GM12878 (cell line): ENCODE data around the gene ANKRD37. TPM values are rescaled to one million over a fixed set of nuclear protein-coding genes. Genes with fewer than 3 reads are reported as not detected.

Experiments used
- ATAC-seq: fragments of 200-7000 bp; cut with Tn5 transposase; 3 replicates; pipeline ENCODE4 v1.9.1; 2020; ENCODE audit warnings: mild to moderate bottlenecking, moderate library complexity
- BruUV-seq: library from RNA; stranded (reverse); fragments of 400-500 nt; replicated peaks from 2 replicates; lab custom pipeline; 2021; lab: Mats Ljungman, UMichigan
- CTCF ChIA-PET: fragments of 300-600 bp; sonication (Branson Sonifier 250); formaldehyde crosslinking; extraction: SDS; loops from one replicate; lab custom pipeline; 2021; ENCODE audit warnings: inconsistent platforms; lab: Yijun Ruan, JAX
- POLR2A ChIA-PET: fragments of 350-600 bp; formaldehyde crosslinking; extraction: SDS; loops from one replicate; lab custom pipeline; 2021; ENCODE audit warnings: inconsistent platforms; lab: Charles Lee
- RAD21 ChIA-PET: fragments of 300-600 bp; sonication (Branson Sonifier 250); formaldehyde crosslinking; loops from one replicate; lab custom pipeline; 2023; ENCODE audit warnings: antibody characterized with exemption; ENCODE audit not compliant: unreplicated experiment; lab: Charles Lee
- SMC1A ChIA-PET: fragments of 300-600 bp; sonication (Branson Sonifier 250); formaldehyde crosslinking; loops from one replicate; lab custom pipeline; 2023; ENCODE audit not compliant: unreplicated experiment, uncharacterized antibody; lab: Charles Lee
- DNase-seq: peaks from one replicate; pipeline ENCODE4 v3.0.0-alpha.2; 2011; ENCODE audit warnings: low read depth, low spot score
- FAIRE-seq: peaks from 3 replicates; lab custom pipeline; 2011; peaks lifted over from hg19 to GRCh38; lab: Jason Lieb, UNC
- H2AFZ ChIP-seq: 2 replicates; pipeline ENCODE4 v1.6.0; 2011; ENCODE audit warnings: low read depth, low read length, control low read depth; ENCODE audit not compliant: control insufficient read depth
- H3K27ac ChIP-seq: 2 replicates; pipeline ENCODE4 v1.5.1; 2011; ENCODE audit warnings: control low read depth; ENCODE audit not compliant: control insufficient read depth, insufficient read depth
- H3K27me3 ChIP-seq, 2 experiments: replicated peaks in 1 of 2; 2 replicates each; pipeline versions ENCODE4 v1.6.0 to v1.6.1; 2011; ENCODE audit warnings: low read length in 1 of 2; ENCODE audit not compliant: control insufficient read depth in 2 of 2, insufficient read depth in 2 of 2
- H3K36me3 ChIP-seq, 2 experiments: 2 replicates each; pipeline ENCODE4 v1.5.1; 2011; ENCODE audit warnings: low read length in 1 of 2; ENCODE audit not compliant: control insufficient read depth in 2 of 2, insufficient read depth in 2 of 2
- H3K4me1 ChIP-seq: 2 replicates; pipeline ENCODE4 v1.6.1; 2011; ENCODE audit warnings: mild to moderate bottlenecking, low read length, moderate library complexity, mixed read lengths; ENCODE audit not compliant: control insufficient read depth, insufficient read depth
- H3K4me2 ChIP-seq: 2 replicates; pipeline ENCODE4 v1.6.0; 2011; ENCODE audit warnings: control low read depth; ENCODE audit not compliant: control insufficient read depth, insufficient read depth
- H3K4me3 ChIP-seq: fragments of 200-600 bp; sonication (generic); 2 replicates; pipeline ENCODE4 v1.5.1; 2016
- H3K79me2 ChIP-seq: 2 replicates; pipeline ENCODE4 v1.6.0; 2011; ENCODE audit warnings: low read length; ENCODE audit not compliant: control insufficient read depth, insufficient read depth
- H3K9ac ChIP-seq: 2 replicates; pipeline ENCODE4 v1.8.0; 2011; ENCODE audit warnings: low read length, control low read depth, mixed read lengths; ENCODE audit not compliant: control insufficient read depth, insufficient read depth
- H3K9me3 ChIP-seq: replicated peaks from 3 replicates; pipeline ENCODE4 v1.5.1; 2011; ENCODE audit warnings: mild to moderate bottlenecking, low read length; ENCODE audit not compliant: control insufficient read depth, insufficient read depth
- H4K20me1 ChIP-seq: 2 replicates; pipeline ENCODE4 v1.6.0; 2011; ENCODE audit not compliant: control insufficient read depth, insufficient read depth
- ASH2L ChIP-seq: fragments of 300-600, 200-600 bp; sonication (generic); IDR thresholded peaks from 2 replicates; pipeline ENCODE4 v1.6.1; 2017; ENCODE audit warnings: low read depth, mild to moderate bottlenecking, borderline replicate concordance
- BHLHE40 ChIP-seq, 2 experiments: fragments of 450-650 bp in 1 of 2; IDR thresholded peaks; 2 replicates each; pipeline ENCODE4 v1.6.1; 2011 to 2017; ENCODE audit warnings: low read depth in 2 of 2, borderline replicate concordance in 1 of 2, improper control_type of control experiment in 1 of 2, low read length in 1 of 2, mild to moderate bottlenecking in 1 of 2
- DPF2 ChIP-seq: fragments of 450-650 bp; IDR thresholded peaks from 2 replicates; pipeline ENCODE4 v1.6.1; 2017; ENCODE audit warnings: mild to moderate bottlenecking
- NFIC ChIP-seq: IDR thresholded peaks from 2 replicates; pipeline ENCODE4 v1.6.1; 2012; ENCODE audit warnings: low read depth, mild to moderate bottlenecking, inconsistent platforms, low read length, moderate library complexity
- NRF1 ChIP-seq: conservative IDR thresholded peaks from 2 replicates; pipeline ENCODE4 v1.6.1; 2011; ENCODE audit warnings: mild to moderate bottlenecking, low read depth, low read length, improper control_type of control experiment
- SIX5 ChIP-seq: IDR thresholded peaks from 2 replicates; pipeline ENCODE4 v1.6.1; 2011; ENCODE audit warnings: mild to moderate bottlenecking, low read depth, low read length, moderate library complexity; ENCODE audit not compliant: severe bottlenecking
- STAT1 ChIP-seq: fragments of 450-650 bp; conservative IDR thresholded peaks from 2 replicates; pipeline ENCODE4 v1.6.1; 2014; ENCODE audit warnings: antibody characterized with exemption, mild to moderate bottlenecking
- TCF3 ChIP-seq: IDR thresholded peaks from 2 replicates; pipeline ENCODE4 v1.6.1; 2012; ENCODE audit warnings: low read depth, mild to moderate bottlenecking, low read length, borderline replicate concordance; ENCODE audit not compliant: insufficient read depth
- YY1 ChIP-seq: IDR thresholded peaks from 2 replicates; pipeline ENCODE4 v1.6.1; 2011; ENCODE audit warnings: low read depth, mild to moderate bottlenecking, low read length
- WGBS: methylation state at CpG from one replicate; pipeline ENCODE4 v1.1.6; 2016; ENCODE audit warnings: low lambda C conversion rate; ENCODE audit not compliant: insufficient replicate concordance, insufficient coverage; ENCODE audit errors: missing lambda C conversion rate; 5-methylcytosine and 5-hydroxymethylcytosine counted together
- in situ Hi-C: fragments of 300-500 bp; cut with MboI; formaldehyde crosslinking; loops from 9 replicates; pipeline ENCODE4 v1.14.3; 2018; ENCODE audit warnings: mixed read lengths
- intact Hi-C: fragments of 100-400 bp; cut with micrococcal nuclease; formaldehyde crosslinking; loops from one replicate; pipeline ENCODE4 v1.14.2; 2022; ENCODE audit not compliant: unreplicated experiment
- polyA plus RNA-seq, 11 experiments: library from polyadenylated mRNA; depleted of rRNA in 4 of 11; unstranded in 6 of 11; stranded (reverse) in 5 of 11; fragments of >200 nt; fragmentation: Nextera tagmentation in 4 of 11; fragmentation: Illumina TruSeq in 1 of 11; extraction: Ambion mirVana in 4 of 11; extraction: Trizol in 1 of 11; gene quantifications; 1 replicate in 1 of 11; 2 replicates in 10 of 11; pipeline versions ENCODE4 v1.2.1 to v1.2.3, GENCODE V29; 2011 to 2016; ENCODE audit warnings: inconsistent platforms in 2 of 11, missing spikeins in 2 of 11, low read depth in 1 of 11
- total RNA-seq, 4 experiments: library from RNA; depleted of rRNA in 3 of 4; stranded (reverse); fragments of >200 nt in 3 of 4; fragmentation: Illumina TruSeq in 1 of 4; extraction: Trizol in 1 of 4; gene quantifications; 2 replicates each; pipeline versions ENCODE4 v1.2.1 to v1.2.3, GENCODE V29; 2013 to 2021
- TF ChIP-seq, protein P1 (sequence below): fragments of 150-350 bp; IDR thresholded peaks from 2 replicates; pipeline ENCODE4 v1.6.1; 2014; ENCODE audit warnings: mild to moderate bottlenecking, low read depth, low read length
- TF ChIP-seq, protein P2 (sequence below): IDR thresholded peaks from 2 replicates; pipeline ENCODE4 v1.6.1; 2012; ENCODE audit warnings: low read depth, low read length, improper control_type of control experiment
- TF ChIP-seq, protein P3 (sequence below): fragments of 450-650 bp; formaldehyde crosslinking; IDR thresholded peaks from 2 replicates; pipeline ENCODE4 v1.4.0; 2020; ENCODE audit warnings: mild to moderate bottlenecking, moderate library complexity
- TF ChIP-seq, protein P4 (sequence below): fragments of 450-650 bp; IDR thresholded peaks from 2 replicates; pipeline ENCODE4 v1.6.1; 2018; ENCODE audit warnings: borderline replicate concordance, mild to moderate bottlenecking; ENCODE audit not compliant: partially characterized antibody

Gene ANKRD37
- total and polyA plus RNA-seq, 10 of the 15 experiments (the other 5 are each of a cell fraction or from before 2014, with no cell fraction given) = 10.6 to 67.9 (median 24.2) TPM

DNA sequence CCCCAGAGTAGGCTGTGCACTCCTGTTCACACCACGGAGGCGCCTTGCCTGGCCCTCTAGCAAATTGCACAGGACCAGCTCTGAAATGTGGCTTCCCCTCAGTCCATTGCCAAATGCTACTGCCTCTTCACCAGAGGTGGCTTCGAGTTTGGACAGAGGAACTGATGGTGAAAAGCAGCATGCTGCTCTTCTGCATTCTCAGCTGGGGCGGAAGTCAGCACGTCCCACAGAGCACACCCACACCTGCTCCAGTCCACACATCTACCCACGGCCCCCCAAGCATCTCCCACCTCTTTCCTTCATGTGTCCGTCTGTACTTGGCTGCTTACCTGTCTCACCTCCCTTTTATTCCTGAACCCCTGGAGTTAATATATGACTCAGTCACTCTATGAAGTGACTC, 44.4 kb upstream of the ANKRD37 start:
- FAIRE-seq (no peak), DNase-seq (no peak), ATAC-seq (peak; percentile 10)
- Histone ChIP-seq H3K4me1 (peaks cover 27% of the 10 kb centered on the region), H3K36me3 (peaks cover 14 to 47% of the 10 kb centered on the region in 2 experiments), H2AFZ (no peak overlapping the region), H3K27ac (peak overlapping the region; percentile 30), H3K79me2 (no peaks in the 10 kb centered on the region), H3K9ac (no peak overlapping the region), H4K20me1 (no peaks in the 10 kb centered on the region), H3K27me3 (no peaks in the 10 kb centered on the region), H3K4me2 (no peak overlapping the region), H3K9me3 (no peaks in the 10 kb centered on the region; the same call in 2 of the 3 replicates), H3K4me3 (no peak overlapping the region)
- ChIA-PET POLR2A (interaction anchor here (0.8 to 3.8 kb wide), 4 partner anchors 10 to 44 kb away, joined by 3 to 24 read pairs (median 4); partner anchors contain the start of genes ANKRD37 and LRP2BP), SMC1A (interaction anchor here (1.3 to 3.7 kb wide), 3 partner anchors 10 to 45 kb away, joined by 6 to 31 read pairs (median 6); no protein-coding TSS in a partner anchor), RAD21 (interaction anchor here (1.2 to 3.1 kb wide), 3 partner anchors 10 to 246 kb away, joined by 3 to 14 read pairs (median 5); no protein-coding TSS in a partner anchor), CTCF (interaction anchor here (1.0 to 1.5 kb wide), 4 partner anchors 13 to 72 kb away, joined by 3 read pairs; no protein-coding TSS in a partner anchor)
- intact Hi-C loops (no loop called here), in situ Hi-C loops (no loop called here)
- no TSS peak for BruUV-seq
- WGBS = 96% methylated on average over 7 of the region's 7 CpGs
- no peak for TF ChIP-seq TCF3
- TF ChIP-seq NFIC = no peak
- no peak for TF ChIP-seq STAT1
- no peak for TF ChIP-seq SIX5
- no peak for TF ChIP-seq BHLHE40 (IDR thresholded peaks at IDR 0.05; ENCODE audit: borderline replicate concordance in 1 of 2, low read depth in 2 of 2, low read length in 1 of 2)
- TF ChIP-seq DPF2 = no peak
- TF ChIP-seq NRF1 = no peak
- TF ChIP-seq, protein P1, sequence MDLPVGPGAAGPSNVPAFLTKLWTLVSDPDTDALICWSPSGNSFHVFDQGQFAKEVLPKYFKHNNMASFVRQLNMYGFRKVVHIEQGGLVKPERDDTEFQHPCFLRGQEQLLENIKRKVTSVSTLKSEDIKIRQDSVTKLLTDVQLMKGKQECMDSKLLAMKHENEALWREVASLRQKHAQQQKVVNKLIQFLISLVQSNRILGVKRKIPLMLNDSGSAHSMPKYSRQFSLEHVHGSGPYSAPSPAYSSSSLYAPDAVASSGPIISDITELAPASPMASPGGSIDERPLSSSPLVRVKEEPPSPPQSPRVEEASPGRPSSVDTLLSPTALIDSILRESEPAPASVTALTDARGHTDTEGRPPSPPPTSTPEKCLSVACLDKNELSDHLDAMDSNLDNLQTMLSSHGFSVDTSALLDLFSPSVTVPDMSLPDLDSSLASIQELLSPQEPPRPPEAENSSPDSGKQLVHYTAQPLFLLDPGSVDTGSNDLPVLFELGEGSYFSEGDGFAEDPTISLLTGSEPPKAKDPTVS = no peak
- TF ChIP-seq, protein P2, sequence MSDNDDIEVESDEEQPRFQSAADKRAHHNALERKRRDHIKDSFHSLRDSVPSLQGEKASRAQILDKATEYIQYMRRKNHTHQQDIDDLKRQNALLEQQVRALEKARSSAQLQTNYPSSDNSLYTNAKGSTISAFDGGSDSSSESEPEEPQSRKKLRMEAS = no peak
- no peak for TF ChIP-seq YY1
- TF ChIP-seq, protein P3, sequence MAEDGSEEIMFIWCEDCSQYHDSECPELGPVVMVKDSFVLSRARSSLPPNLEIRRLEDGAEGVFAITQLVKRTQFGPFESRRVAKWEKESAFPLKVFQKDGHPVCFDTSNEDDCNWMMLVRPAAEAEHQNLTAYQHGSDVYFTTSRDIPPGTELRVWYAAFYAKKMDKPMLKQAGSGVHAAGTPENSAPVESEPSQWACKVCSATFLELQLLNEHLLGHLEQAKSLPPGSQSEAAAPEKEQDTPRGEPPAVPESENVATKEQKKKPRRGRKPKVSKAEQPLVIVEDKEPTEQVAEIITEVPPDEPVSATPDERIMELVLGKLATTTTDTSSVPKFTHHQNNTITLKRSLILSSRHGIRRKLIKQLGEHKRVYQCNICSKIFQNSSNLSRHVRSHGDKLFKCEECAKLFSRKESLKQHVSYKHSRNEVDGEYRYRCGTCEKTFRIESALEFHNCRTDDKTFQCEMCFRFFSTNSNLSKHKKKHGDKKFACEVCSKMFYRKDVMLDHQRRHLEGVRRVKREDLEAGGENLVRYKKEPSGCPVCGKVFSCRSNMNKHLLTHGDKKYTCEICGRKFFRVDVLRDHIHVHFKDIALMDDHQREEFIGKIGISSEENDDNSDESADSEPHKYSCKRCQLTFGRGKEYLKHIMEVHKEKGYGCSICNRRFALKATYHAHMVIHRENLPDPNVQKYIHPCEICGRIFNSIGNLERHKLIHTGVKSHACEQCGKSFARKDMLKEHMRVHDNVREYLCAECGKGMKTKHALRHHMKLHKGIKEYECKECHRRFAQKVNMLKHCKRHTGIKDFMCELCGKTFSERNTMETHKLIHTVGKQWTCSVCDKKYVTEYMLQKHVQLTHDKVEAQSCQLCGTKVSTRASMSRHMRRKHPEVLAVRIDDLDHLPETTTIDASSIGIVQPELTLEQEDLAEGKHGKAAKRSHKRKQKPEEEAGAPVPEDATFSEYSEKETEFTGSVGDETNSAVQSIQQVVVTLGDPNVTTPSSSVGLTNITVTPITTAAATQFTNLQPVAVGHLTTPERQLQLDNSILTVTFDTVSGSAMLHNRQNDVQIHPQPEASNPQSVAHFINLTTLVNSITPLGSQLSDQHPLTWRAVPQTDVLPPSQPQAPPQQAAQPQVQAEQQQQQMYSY (CRISPR knock-in tag) = no peak
- TF ChIP-seq, protein P4, sequence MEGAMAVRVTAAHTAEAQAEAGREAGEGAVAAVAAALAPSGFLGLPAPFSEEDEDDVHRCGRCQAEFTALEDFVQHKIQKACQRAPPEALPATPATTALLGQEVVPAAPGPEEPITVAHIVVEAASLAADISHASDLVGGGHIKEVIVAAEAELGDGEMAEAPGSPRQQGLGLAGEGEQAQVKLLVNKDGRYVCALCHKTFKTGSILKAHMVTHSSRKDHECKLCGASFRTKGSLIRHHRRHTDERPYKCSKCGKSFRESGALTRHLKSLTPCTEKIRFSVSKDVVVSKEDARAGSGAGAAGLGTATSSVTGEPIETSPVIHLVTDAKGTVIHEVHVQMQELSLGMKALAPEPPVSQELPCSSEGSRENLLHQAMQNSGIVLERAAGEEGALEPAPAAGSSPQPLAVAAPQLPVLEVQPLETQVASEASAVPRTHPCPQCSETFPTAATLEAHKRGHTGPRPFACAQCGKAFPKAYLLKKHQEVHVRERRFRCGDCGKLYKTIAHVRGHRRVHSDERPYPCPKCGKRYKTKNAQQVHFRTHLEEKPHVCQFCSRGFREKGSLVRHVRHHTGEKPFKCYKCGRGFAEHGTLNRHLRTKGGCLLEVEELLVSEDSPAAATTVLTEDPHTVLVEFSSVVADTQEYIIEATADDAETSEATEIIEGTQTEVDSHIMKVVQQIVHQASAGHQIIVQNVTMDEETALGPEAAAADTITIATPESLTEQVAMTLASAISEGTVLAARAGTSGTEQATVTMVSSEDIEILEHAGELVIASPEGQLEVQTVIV = no peak
- TF ChIP-seq ASH2L = no peak
